ENCODE data around the gene SPON1. TPM values are rescaled to one million over a fixed set of nuclear protein-coding genes. Genes with fewer than 3 reads are reported as not detected.

SPON1 gene
- total RNA-seq, 1 experiment from 2014 or later, result 0.20 TPM

DNA sequence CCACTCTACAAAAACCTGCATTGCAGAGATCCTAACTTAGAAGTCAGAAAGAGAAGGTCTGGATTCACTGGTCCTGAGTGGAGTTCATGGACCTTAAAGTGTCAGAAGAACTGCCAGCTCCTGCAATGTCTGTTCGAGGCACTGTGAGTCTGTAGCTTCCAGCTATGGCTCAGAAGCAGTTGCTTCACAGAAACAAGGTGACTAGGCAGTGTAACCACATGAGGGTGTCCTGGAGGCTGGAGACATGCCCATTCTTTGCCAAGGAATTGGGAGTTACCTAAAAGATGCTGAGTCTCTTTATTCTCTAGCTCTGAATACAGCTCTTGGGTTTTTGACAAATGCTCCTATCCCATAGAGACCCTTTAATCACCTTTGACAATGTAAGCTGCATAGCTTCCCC, 130.5 kb downstream of the SPON1 start:
- Histone ChIP-seq H3K4ac (ENCODE audit: low read depth, low read length) (no peak overlapping the region), H3K23ac (ENCODE audit: insufficient read length, low read depth, low read length) (no peak overlapping the region), H2AFZ (ENCODE audit: low read length) (no peak overlapping the region), H3K79me2 (ENCODE audit: insufficient read depth, low read length) (no peaks in the 10 kb centered on the region), H2BK120ac (ENCODE audit: low read depth, low read length, poor library complexity, severe bottlenecking) (no peak overlapping the region), H4K20me1 (ENCODE audit: control insufficient read depth, insufficient read depth, insufficient read length) (no peaks in the 10 kb centered on the region), H4K8ac (replicated peaks; ENCODE audit: insufficient read length, low read depth, low read length) (no peak overlapping the region), H2BK15ac (ENCODE audit: low read depth, low read length) (no peak overlapping the region), H3K14ac (ENCODE audit: insufficient read depth, low read length) (no peak overlapping the region), H4K91ac (ENCODE audit: insufficient read length, low read depth, low read length) (no peak overlapping the region), H3K79me1 (ENCODE audit: insufficient read depth, low read depth, low read length, poor library complexity, severe bottlenecking) (no peaks in the 10 kb centered on the region), H3K4me2 (ENCODE audit: insufficient read depth, insufficient read length, low read length) (no peak overlapping the region), H2AK5ac (ENCODE audit: insufficient read length, low read length) (no peak overlapping the region), H3T11ph (ENCODE audit: low read length) (no peak overlapping the region), H3K9ac (ENCODE audit: extremely low read depth, insufficient read length, low read length) (no peak overlapping the region), H2BK20ac (ENCODE audit: low read depth, low read length, poor library complexity, severe bottlenecking) (no peak overlapping the region), H2BK12ac (ENCODE audit: insufficient read length, low read depth, low read length) (no peak overlapping the region), H3K56ac (ENCODE audit: insufficient read length, low read depth, low read length) (no peak overlapping the region), H3K4me1 (ENCODE audit: insufficient read depth, low read length) (no peaks in the 10 kb centered on the region), H2BK5ac (ENCODE audit: insufficient read length, low read length) (no peak overlapping the region), H3K18ac (ENCODE audit: insufficient read length, low read depth, low read length) (no peak overlapping the region), H3K27ac (ENCODE audit: insufficient read length, low read depth, low read length) (no peak overlapping the region), H3K23me2 (ENCODE audit: insufficient read length, low read depth, low read length, poor library complexity, severe bottlenecking) (no peaks in the 10 kb centered on the region), H3K27me3 (ENCODE audit: insufficient read depth, low read length) (no peaks in the 10 kb centered on the region), H3K9me3 (ENCODE audit: control insufficient read depth, low read depth, low read length) (no peaks in the 10 kb centered on the region), H4K5ac (ENCODE audit: insufficient read length, low read depth, low read length) (no peak overlapping the region)
- DNase-seq, result no peak
- H3K4me3 Mint-ChIP-seq, result no peak overlapping the region
- H3K27ac Mint-ChIP-seq, result no peak overlapping the region
- H3K27me3 Mint-ChIP-seq (ENCODE audit: low read depth), result peaks cover 2% of the 10 kb centered on the region
- H3K36me3 Mint-ChIP-seq (ENCODE audit: insufficient read depth in 1 of 3, low read depth in 3 of 3), result no peaks in the 10 kb centered on the region; a peak in 1 of 7 replicates
- peaks cover 0 to 8% of the 10 kb centered on the region in 2 experiments; a peak in 2 of 4 replicates for H3K4me1 Mint-ChIP-seq
- no CpG with 5 or more reads among the region's 1 CpG for WGBS (ENCODE audit: extremely low coverage, insufficient read length, low lambda C conversion rate)
- TF ChIP-seq, protein P1, sequence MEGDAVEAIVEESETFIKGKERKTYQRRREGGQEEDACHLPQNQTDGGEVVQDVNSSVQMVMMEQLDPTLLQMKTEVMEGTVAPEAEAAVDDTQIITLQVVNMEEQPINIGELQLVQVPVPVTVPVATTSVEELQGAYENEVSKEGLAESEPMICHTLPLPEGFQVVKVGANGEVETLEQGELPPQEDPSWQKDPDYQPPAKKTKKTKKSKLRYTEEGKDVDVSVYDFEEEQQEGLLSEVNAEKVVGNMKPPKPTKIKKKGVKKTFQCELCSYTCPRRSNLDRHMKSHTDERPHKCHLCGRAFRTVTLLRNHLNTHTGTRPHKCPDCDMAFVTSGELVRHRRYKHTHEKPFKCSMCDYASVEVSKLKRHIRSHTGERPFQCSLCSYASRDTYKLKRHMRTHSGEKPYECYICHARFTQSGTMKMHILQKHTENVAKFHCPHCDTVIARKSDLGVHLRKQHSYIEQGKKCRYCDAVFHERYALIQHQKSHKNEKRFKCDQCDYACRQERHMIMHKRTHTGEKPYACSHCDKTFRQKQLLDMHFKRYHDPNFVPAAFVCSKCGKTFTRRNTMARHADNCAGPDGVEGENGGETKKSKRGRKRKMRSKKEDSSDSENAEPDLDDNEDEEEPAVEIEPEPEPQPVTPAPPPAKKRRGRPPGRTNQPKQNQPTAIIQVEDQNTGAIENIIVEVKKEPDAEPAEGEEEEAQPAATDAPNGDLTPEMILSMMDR (conservative IDR thresholded peaks at IDR 0.05), result no peak
- H3K9me3 Mint-ChIP-seq, result no peaks in the 10 kb centered on the region; a peak in 1 of 5 replicates

Data from H9 (cell line).